ENCODE results near the gene EBLN1.

DNA sequence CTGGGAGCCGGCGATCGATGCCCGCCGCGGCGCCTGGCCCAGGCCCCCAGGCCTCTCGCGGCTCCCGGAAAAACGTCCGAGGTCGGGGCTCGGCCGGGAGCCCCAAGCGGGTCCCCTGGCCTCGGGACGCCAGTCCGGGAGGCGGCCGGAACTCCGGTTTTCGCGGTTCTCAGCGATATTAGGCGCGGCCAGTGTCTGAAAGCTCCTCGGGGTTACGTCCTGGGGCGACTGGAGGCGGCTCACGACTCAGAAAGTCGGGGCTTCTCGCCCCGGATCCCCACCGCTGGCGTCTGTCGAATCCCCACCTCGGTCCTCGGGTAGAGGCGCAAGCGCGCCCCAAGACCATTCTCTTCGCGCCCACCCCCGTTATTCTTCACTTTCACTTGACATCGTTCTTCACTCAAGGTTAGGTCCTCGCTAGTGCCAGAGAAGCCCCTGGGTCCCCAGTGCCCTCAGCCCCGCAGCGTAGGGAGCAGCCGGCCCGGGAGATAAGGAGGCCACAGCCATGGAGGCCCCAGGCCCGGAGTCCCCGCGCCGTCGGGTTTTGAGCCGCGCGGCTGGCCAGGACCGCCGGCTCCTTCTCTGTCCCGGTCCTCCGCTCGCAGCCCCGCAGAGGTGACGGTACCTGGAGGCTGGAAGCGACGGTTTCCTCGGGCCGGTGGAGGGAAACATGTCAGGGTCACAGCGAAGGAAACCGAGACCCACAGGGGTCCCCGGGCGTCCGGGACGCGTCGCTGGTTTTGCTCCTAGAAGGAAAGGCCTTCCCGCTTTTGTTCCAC, 35.2 kb upstream of the EBLN1 start:
- TF ChIP-seq, protein P1, sequence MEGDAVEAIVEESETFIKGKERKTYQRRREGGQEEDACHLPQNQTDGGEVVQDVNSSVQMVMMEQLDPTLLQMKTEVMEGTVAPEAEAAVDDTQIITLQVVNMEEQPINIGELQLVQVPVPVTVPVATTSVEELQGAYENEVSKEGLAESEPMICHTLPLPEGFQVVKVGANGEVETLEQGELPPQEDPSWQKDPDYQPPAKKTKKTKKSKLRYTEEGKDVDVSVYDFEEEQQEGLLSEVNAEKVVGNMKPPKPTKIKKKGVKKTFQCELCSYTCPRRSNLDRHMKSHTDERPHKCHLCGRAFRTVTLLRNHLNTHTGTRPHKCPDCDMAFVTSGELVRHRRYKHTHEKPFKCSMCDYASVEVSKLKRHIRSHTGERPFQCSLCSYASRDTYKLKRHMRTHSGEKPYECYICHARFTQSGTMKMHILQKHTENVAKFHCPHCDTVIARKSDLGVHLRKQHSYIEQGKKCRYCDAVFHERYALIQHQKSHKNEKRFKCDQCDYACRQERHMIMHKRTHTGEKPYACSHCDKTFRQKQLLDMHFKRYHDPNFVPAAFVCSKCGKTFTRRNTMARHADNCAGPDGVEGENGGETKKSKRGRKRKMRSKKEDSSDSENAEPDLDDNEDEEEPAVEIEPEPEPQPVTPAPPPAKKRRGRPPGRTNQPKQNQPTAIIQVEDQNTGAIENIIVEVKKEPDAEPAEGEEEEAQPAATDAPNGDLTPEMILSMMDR (conservative IDR thresholded peaks at IDR 0.05) = no peak
- TF ChIP-seq ZFX (IDR thresholded peaks at IDR 0.05) = no peak

All from C4-2B (cell line).